NCI-H748 (cell line): Measurements from ENCODE around the gene HPCAL1.

Experiments
- DNase-seq: peaks from one replicate; lab custom pipeline; 2025; ENCODE audit not compliant: unreplicated experiment; lab: John Stamatoyannopoulos, UW

HPCAL1 gene

GRCh38 chr2:10301941-10302478, 694 bp upstream of the HPCAL1 start:
- DNase-seq = peak; percentile 84

DNA sequence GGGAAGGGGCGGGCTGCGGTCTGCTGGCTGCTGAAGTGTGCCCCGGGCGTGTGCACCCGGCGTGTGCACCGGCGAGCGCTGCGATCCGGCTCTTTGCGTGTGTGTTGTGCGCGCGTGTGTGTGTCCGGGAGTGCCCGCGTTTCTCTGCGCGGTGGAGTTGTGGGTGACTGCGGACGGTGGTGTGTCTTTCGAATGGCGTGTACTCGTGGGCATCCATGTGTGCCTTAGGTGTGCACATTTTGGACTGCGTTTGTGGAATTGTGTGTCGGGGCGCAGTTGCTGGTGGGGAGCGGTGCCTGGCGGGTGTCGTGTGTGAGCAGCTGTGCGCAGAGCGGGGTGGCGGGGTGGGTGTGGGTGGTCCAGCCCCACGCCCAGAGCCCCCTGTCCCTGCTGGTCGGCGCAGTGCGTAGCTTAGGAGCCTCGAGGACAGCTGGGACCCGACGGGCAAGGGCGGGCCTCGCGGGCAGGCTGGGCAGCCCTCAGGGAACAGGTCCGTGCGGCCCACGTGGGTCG, 533 bp downstream of the HPCAL1 start:
- DNase-seq = peak; percentile 73

- peak; percentile 66 for DNase-seq
Observed at GRCh38 chr2:10303694-10304378, 1.1 kb downstream of the HPCAL1 start.

DNA sequence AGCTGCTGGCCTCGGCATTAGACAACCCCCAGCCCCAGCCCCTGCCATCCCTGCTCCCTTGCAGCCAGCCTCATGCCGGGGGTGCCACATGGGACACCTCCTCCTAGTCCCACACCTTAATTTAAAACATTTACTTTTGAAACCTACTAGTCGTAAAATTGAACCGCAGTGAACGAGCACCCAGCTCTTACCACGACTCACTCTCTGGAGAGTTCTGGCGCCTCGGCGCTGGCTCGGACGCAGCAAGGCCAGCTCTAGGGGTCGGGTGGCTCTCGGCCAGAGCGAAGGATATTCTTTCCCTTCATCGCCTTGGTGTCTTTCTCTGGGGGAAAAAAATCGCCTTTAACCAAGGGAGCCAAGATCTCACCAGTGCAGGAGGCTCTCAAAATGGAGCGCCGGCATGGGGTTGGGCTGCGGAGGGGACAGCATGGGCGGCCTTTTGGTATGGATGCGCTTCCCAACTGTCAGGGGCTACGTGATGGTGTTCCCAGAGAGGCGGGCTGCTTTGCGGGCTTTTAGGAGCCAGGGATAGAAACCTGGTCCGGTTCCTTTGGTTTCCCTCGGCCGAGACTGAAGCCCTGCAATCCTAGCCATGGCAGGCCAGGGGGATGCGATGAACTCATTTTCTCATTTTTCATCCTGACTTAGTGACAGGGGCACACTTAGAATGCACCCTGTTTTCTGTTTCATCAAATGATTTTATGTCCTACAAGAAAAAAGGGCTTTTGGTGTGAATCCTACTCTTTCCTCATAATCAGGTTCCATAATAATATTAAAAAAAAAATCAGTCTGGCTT, 2.0 kb downstream of the HPCAL1 start:
- no peak for DNase-seq

DNA sequence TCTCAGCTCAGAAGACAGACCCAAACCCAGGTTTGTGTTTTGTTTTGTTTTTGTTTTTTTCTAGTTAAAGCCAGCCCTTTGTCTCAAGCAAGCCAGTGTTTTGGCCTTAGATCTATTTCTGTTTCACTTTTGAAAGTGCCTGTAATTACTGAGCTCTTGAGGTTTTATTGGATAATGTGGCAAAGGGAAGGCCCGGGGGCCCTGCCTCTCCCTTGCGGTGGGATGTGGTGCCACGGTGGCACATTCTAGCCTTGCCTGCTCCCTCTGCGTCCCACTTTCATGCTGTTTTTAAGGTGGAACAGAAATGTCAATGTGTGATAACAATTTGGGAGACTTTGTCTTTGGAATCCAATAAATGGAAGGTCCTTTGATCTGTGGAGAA, 2.5 kb downstream of the HPCAL1 start:
- DNase-seq = peak; percentile 15

DNA sequence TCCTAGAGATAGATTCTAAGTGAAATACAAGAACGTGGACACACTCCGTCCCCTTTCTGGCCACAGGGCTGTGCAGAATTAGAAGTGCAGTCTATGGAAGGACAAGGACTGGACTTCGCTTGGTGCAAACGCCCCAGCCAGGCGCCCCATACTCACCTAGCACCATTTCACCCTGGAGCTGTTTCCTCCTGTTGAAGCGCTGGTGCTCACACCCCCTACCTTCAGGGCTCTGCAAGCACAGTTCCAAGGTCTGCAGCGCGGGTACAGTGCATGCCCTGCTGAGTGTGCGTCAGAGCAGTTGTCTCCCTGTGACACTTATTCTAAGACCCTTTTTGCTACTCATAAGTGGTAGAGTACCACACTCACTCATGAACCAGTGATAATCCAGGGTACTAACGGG, 3.0 kb downstream of the HPCAL1 start:
- DNase-seq = no peak

DNA sequence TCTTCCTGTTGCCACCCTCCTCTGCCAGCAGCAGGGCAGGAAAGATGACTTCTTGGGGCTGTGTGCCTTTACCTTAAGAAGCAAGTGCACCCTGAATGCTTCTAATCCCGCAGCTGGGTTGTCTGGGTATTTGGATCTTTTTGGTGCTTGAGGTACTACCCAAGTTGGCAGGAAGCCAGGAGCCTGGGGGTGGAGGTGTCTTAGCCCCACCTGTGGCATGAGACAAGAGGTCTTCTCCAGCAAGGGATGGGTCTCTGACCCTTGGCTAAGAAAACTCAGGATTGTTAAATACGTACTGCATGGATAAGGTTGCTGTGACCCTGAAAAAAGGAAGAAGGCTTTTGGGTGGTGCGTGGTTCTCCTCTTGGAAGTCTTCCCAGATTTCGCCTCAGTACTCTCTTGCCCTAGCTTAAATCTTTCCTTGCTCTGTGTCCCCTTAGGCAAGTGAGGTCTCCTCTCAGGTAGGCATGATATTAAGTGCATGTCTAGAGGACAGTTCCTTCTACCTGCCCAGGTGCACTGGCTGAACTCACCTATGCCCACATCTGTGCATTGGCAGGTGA, 4.3 kb downstream of the HPCAL1 start:
- no peak for DNase-seq

DNA sequence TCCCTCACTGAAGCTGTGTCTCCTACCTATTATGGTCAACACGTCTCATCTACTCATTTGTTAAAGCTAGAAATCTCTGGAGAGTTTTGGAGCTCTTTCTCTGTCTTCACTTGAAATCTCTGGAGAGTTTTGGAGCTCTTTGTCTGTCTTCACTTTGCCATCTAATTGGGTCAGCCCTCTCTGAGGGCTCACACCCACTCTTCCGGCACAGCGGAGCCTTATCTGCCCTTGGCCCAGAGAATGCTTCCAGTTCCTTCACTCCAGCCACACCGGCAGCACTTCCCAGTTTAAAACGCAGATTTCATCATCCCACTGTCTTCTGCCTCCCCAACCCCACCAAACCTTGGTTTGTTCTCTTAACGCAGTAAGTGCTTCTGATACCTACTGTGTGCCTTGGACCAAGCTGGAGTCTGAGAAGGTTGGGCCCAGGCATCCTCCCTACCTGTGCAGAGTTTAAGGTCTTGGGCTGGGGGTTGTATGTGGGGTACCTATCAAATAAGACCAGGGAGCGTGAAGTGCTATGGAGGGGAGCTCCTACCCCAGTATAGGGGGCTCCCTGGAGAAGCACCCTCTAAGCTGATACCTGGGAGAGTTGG, 5.0 kb downstream of the HPCAL1 start:
- DNase-seq = no peak

GRCh38 chr2:10308866-10309265, 6.2 kb downstream of the HPCAL1 start:
- no peak for DNase-seq

GRCh38 chr2:10309286-10309685, 6.6 kb downstream of the HPCAL1 start:
- no peak for DNase-seq

GRCh38 chr2:10310309-10310888, 7.7 kb downstream of the HPCAL1 start:
- no peak for DNase-seq

DNA sequence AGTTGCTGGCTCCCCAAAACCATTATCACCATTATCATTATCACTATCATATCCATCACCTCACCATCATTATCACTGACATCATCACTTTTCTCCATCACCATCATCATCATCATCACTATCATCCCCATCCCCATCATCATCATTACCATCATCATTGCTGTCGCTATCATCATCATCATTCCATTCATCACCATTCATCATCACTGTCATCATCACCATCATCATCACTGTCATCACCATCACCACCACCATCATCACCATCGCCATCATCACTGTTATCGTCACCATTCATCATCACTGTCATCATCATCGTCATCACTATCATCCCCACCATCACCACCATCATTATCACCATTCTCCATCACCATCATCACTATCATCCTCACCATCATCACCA, 9.0 kb downstream of the HPCAL1 start:
- DNase-seq = no peak

DNA sequence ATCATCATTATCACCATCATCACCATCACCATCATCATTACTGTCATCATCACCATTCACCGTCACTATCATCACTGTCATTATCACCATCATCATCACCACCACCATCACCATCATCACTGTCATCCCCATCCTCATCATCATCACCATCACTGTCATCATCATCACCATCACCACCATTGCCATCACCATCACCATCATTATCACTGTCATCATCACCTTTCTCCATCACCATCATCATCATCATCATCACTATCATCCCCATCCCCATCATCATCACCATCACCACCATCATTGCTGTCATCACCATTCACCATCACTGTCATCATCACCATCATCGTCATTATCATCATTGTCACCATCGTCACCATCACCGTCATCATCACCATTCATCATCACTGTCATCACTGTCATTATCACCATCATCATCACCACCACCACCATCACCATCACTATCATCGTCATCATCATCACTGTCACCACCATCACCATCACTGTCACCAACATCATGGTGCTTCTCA, 9.8 kb downstream of the HPCAL1 start:
- DNase-seq = no peak

DNA sequence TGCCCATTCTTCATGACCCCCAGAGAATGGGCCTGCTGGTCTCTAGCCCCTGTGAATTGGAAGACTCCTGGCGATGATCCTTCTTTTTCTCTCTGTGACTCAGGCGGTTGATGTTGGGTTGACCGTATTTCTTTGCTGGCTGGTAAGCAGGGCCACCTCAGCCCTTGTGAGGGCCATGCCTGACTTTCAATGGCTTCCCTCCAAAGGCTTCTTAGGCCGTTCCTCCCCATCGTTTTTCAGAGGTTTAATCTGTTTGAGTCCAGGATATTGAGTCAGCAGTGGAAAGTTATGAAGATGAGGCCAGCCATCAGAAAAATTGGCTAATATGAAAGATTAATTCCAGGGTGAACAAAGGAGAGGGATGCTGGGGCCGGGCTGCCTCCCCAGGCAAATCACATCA, 13.6 kb downstream of the HPCAL1 start:
- no peak for DNase-seq

DNA sequence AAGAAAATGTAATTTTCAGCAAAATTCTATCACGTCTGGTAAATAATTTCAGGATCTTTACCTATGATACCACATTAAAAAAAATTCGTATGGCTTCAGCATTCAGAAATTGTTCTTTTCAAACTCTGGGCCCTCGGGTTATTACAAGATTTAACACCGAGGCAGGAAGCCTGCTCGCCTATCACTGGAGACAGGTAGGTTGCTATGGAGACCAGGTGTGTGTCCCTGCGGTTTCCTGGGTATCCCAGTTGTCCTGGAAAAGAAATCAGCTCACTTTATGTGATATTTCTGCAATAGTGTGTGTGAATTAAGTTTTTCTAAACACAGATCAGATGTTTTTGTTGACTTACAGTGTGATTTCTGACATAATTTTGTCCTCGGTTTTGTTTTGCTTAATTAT, 14.2 kb downstream of the HPCAL1 start:
- DNase-seq = peak; percentile 62

- DNase-seq = no peak
Observed at GRCh38 chr2:10317646-10318045, 14.9 kb downstream of the HPCAL1 start.

GRCh38 chr2:10318345-10318744, 15.6 kb downstream of the HPCAL1 start:
- DNase-seq = no peak

GRCh38 chr2:10319892-10320574, 17.3 kb downstream of the HPCAL1 start:
- DNase-seq = no peak

- DNase-seq = no peak
Observed at GRCh38 chr2:10320575-10320931, 17.8 kb downstream of the HPCAL1 start.

DNA sequence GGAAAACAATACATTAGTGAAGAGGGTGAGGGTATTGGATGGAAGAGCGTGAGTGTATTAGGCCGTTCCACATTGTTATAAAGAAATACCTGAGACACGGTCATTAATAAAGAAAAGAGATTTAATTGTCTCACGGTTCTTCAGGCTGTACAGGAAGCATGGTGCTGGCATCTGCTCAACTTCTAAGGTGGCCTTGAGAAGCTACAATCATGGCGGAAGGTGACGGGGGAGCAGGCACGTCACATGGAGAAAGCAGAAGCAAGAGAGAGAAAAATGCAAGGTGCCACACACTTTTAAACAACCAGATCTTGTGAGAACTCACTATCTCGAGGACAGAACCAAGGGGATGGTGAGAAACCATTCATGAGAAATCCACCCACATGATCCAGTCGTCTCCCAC, 18.2 kb downstream of the HPCAL1 start:
- no peak for DNase-seq
